IMR-90 (cell line): Measurements from ENCODE around the gene KCNQ1.

ENCODE experiments used
- BHLHE40 ChIP-seq: fragments of 150-350 bp; IDR thresholded peaks from 2 replicates; pipeline ENCODE4 v1.6.1; 2016; ENCODE audit warnings: mild to moderate bottlenecking, low read depth, low read length
- CEBPB ChIP-seq: IDR thresholded peaks from 2 replicates; pipeline ENCODE4 v1.6.1; 2012; ENCODE audit warnings: low read depth, low read length, improper control_type of control experiment
- CTCF ChIP-seq: conservative IDR thresholded peaks from 2 replicates; pipeline ENCODE4 v1.5.1; 2012; ENCODE audit warnings: mild to moderate bottlenecking, low read depth, low read length, improper control_type of control experiment
- FOS ChIP-seq: fragments of 150-350 bp; IDR thresholded peaks from 2 replicates; pipeline ENCODE4 v1.6.1; 2016; ENCODE audit warnings: low read depth, low read length
- MXI1 ChIP-seq: IDR thresholded peaks from 2 replicates; pipeline ENCODE4 v1.6.1; 2012; ENCODE audit warnings: low read depth, mild to moderate bottlenecking, low read length, moderate library complexity, borderline replicate concordance
- POLR2A ChIP-seq: IDR thresholded peaks from 2 replicates; pipeline ENCODE4 v1.6.1; 2012; ENCODE audit warnings: mild to moderate bottlenecking, low read depth, low read length
- RCOR1 ChIP-seq: IDR thresholded peaks from 2 replicates; pipeline ENCODE4 v1.6.1; 2012; ENCODE audit warnings: mild to moderate bottlenecking, low read length, improper control_type of control experiment; ENCODE audit not compliant: insufficient replicate concordance
- SMC3 ChIP-seq: fragments of 150-350 bp; IDR thresholded peaks from 2 replicates; pipeline ENCODE4 v1.6.1; 2016; ENCODE audit warnings: low read depth, mild to moderate bottlenecking, antibody characterized with exemption, low read length, moderate library complexity
- USF2 ChIP-seq: fragments of 150-350 bp; IDR thresholded peaks from 2 replicates; pipeline ENCODE4 v1.6.1; 2017; ENCODE audit warnings: mild to moderate bottlenecking, antibody characterized with exemption, low read length, low read depth

- TF ChIP-seq RCOR1 (no peak), CTCF (no peak), BHLHE40 (no peak), USF2 (no peak), SMC3 (no peak), MXI1 (no peak), POLR2A (no peak), CEBPB (no peak), FOS (no peak)
Measured at GRCh38 chr11:2406451-2406850, 38.4 kb upstream of the KCNQ1 start.
